ENCODE data around the gene GATA6. TPM values are rescaled to one million over a fixed set of nuclear protein-coding genes. Genes with fewer than 3 reads are reported as not detected.

The GATA6 gene
- polyA plus RNA-seq (ENCODE audit: insufficient read length in 10 of 10), result 1 to 10 TPM; 1.1 to 2.1 (median 1.4) TPM
- long read RNA-seq, donor 1, partial matches to known transcripts, result 0 of 1 reads
- long read RNA-seq, donor 1, other reads (novel, unspliced or antisense), result 0 of 1 reads
- long read RNA-seq, donor 2, result 0 reads
- long read RNA-seq, donor 3, result 0 reads
- long read RNA-seq, donor 4, result 0 reads
- long read RNA-seq, donor 5, result 0 reads
- long read RNA-seq, donor 6, result 0 reads
- long read RNA-seq, donor 7, partial matches to known transcripts, result 0 of 2 reads
- long read RNA-seq, donor 7, other reads (novel, unspliced or antisense), result 0 of 2 reads
- long read RNA-seq, donor 8, result 0 reads
- long read RNA-seq, donor 9, partial matches to known transcripts, result 0 of 2 reads
- long read RNA-seq, donor 9, other reads (novel, unspliced or antisense), result 0 of 2 reads

DNA sequence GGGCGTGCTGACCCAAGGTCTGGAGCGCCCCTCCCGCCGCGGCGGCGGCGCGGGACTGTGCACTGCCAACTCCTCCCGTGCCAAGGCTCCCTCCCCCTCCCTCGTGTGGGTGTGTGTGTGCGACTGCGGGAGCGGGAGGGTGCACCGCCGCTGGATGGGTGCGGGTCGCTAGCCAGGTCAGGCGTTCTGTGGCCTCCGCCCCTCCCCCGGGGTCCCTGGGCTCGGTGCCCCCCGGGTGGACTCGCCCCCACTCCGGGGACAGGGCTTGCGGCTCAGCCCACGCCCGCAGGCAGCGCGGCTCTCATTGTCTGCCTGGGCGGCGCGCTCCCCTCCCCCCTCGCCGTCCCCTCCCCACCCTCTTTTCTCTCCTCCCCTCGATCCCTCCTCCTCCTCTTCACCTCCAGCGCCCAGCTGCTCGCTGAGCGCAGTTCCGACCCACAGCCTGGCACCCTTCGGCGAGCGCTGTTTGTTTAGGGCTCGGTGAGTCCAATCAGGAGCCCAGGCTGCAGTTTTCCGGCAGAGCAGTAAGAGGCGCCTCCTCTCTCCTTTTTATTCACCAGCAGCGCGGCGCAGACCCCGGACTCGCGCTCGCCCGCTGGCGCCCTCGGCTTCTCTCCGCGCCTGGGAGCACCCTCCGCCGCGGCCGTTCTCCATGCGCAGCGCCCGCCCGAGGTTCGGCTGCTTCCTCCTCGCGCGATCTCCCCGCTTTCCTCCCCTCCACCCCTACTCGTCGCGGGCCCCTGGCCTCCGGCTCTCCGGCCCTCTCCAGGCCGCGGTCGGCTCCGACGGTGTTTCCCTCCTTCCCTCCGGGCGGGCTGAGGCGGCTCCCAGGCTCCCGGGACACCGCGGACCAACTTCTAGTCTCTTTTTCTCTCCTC is at the start of gene GATA6:
Gene GATA6, plus strand, starts transcription at position 579 of the 878 bp plus-strand sequence. CDS start 1,556 bp downstream, outside the sequence.
- DNase-seq, result peak; percentile 77 to 91 (median 77)

DNA sequence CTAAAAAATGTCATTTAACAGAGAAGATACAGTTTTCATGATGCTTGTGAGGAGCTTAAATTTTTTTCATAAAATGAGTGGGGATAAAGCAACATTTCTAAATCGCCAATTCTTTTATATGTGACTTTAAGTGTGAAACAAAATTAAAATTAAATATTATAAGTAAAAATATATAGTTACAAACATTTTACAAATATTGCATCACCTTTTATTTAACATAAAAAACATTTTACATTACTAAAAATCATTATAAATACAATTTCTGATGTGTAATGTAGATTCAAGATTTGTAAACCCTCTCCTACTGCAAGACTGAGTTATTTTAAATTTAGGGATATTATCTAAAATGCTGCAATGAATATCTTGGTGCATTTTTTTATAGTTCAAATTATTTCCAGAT is 44.4 kb upstream of the GATA6 start:
- DNase-seq, result no peak

DNA sequence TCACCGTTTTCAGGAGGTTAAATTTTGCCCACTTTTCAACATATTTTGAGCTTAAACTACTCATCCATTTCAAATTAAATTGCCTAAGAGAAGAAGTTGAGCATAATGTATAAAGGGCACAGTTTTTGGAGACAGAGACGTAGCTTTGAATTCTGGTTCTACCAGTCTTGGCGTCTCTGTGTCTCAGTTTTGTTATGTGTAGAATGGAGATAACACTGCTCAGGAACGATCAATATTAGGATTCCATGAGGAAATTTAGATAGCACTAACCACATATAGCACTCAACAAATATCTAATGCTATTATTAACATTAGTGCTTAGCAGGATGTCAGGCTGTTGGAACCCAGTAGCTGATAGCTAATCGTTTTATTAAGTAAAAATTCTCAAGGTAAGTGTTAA is 40.4 kb upstream of the GATA6 start:
- DNase-seq, result no peak

DNA sequence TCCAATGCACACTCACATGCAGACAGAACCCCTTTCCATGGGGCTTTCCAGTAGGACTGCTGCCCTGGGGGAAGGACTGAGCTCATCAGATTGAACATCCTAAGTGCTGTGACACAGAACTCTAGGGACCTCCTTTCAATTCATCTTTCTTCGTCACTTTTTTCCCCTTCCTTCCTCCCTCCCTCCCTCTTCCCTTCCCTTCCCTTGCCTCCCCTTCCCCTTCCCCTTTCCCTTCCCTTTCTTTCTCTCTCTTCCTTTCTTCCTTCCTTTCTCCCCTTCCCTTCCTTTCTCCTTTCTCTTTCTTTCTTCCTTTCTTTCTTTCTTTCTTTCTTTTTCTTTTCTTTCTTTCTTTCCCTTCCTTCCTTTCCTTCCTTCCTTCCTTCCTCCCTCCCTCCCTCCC is 39.6 kb upstream of the GATA6 start:
- DNase-seq, result no peak

DNA sequence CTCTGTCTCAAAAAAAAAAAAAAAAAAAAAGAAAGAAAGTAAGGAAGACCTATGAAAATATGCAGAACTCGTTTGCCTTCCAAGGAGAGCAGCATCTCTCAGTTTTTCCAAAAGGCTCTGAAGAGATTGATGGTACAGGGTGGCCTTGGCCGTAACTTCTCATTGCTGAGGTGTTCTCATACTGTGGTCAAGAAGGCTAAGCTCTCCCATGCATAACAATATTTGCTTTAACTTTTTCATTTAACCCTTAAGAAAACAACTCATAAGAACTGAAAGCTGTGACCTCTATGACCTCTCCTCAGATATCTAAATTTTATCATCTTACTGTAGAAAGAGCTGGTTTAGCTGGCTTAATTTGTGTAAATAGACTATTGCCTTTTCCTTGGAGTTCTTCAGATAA is 37.1 kb upstream of the GATA6 start:
- DNase-seq, result no peak

DNA sequence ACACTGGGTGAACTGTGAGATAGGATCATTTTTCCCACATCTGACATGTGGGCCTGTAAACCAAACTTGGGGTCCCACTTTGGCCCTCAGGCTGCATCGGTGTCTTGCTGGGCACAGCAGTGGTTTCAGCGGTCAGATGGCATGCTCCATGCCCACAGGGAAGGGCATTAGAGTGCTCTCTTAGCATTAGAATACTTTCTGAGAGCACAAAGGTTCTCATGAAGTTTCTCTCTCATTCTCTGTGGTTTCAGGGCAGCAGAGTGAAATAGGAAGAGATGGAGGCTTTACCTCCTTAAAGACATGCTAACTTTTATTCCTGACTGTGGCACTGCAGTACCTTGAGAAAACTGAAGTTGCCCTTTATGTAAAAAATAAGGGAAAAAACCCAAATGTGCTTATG is 36.6 kb upstream of the GATA6 start:
- DNase-seq, result no peak

DNA sequence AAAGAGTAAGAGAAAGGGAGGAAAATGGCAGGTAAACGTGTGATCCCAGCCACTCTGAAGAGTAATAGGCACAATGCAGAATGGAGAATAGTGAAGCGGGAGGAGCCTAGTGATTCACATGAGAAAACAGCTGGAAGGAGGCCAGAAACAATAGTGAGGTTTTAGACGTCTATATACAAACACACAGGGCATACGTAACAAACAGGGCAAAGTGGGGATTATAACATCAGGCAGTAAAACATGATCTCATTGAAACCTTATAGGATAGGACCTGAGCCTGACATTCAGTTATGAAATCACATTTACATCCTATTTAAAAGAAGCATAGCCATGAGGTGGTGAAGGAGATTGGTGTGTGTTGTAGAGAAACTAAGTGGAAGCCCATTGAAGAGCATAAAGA is 33.0 kb upstream of the GATA6 start:
- DNase-seq, result no peak

DNA sequence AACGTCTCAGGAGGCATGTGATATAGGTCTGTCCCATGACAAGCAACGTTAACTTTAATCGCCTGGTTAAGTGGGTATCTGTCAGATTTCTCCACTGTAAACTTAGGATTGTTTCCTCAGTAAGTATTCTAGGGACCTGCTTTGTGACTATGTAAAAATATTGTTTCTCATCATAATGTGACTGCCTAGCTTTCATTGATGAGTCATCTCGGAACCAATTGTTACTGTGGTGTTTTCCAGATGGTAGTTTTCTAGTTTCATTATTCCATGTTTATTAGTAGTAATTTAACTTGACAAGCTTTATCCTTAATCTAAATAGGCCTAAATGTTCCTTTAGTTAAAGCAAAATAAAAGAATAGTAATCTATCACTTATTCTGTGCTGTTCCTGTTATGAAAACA is 28.2 kb upstream of the GATA6 start:
- DNase-seq, result no peak

DNA sequence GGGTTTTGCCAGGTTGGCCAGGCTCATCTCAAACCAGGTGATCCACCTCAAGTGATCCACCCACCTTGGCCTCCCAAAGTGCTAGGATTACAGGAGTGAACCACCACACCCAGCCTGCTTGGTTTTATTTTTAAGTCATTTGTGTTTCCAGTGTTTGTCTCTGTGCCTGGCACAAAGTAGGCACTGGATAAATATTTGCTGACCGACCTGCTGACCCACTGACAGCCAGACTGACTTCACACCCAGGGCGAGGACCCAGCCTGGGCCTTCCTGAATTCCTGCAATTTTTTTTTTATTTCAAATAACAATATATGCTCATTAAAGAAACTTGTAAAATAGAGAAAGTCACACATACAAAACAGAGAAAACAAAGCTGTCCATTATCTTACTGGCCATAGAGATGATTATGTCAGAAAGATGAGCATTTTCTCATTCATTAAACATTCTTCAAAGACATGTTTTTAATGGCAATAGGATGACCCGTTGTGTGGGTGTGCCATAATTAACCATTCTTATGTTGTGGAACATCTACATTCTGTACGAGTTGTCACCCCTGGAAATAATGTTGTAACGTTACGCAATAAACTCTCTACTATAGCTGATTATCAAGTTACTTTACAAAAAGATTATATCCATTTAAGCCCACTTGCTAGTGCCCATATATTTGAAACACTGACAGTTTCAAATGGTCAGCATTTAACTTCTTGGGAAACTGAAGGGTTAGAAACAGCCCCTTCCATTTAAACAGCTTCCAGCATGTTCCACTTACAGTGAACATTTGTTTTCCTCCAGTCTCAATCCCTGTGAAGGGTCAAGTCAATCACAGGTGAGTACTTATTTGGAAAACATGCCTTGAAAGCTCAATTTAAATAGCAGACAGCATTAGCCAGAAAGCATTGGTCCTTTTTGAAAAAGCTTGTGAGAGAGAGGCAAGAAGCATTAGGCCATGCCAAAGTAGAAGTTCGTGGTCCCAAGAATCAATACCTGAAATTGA is 25.7 kb upstream of the GATA6 start:
- no peak for DNase-seq

DNA sequence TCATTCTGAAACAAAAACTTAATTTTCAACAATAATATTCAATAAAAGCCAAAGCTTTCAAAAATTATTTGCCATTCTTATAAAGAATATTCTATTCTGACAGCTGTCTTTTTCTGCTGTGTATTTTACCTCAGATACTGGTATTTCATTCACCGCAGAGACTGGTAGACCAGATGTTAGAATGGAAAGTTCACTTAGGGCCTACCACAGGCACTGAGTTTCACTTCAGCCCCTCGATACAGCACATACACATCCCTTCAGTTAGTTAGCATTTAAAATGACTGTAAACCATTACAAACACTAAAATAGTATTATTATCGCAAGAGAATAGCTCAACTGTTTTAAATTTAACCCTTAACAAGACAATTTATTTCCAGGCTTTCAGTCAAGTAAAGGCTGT is 24.2 kb upstream of the GATA6 start:
- DNase-seq, result no peak

DNA sequence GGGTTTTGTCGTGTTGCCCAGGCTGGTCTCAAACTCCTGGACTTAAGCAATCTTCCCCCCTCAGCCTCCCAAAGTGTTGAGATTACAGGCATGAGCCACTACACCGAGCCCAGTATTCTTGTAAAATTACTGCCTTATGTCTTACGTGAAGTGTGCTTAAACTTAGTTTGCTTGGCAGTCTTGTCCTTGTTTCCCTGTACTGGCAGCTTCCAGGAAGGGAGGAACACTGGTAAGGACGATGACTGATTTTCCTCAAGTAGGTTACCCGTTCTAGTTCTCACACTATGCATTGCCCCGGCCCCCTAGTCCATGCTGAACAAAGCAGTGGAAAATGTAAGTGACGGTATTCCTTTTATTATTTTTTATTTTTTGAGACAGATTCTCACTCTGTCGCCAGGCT is 19.7 kb upstream of the GATA6 start:
- DNase-seq, result no peak

DNA sequence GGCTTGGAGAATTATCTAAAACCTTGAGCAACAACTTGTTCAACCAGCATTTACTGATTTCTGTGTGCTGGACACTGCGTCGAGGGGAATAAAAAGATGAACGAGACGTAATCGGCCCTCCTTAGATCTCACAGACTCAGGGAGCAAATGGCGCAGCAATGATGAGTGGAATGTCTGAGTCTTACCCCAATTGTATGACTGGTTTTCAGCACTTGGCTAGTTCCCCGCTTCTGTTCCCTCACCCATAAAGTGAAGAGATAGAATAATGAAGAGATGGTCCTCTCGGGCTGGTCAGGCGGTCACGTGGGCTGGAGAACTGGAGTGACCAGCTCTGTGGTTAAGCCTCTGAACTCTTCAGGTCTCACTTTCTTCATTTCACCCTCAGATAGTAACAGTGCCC is 17.3 kb upstream of the GATA6 start:
- no peak for DNase-seq

DNA sequence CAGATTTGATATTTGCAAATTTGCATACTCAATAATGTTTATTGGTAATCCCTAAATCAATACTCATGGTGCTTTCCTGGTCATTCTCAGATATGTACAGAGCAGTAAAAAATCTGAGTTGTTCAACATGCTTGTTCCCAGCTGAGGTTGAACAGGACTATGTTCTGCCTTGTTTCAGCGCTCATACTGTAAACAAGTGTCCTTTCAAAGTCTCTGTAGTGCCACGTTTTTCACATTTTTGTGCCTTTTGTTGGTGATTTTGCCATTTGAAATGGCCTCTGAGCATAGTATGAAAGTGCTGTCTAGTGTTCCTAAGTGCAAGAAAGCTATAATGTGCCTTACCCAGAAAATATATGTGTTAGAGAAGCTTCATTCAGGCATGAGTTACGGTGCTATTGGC is 16.0 kb upstream of the GATA6 start:
- no peak for DNase-seq

DNA sequence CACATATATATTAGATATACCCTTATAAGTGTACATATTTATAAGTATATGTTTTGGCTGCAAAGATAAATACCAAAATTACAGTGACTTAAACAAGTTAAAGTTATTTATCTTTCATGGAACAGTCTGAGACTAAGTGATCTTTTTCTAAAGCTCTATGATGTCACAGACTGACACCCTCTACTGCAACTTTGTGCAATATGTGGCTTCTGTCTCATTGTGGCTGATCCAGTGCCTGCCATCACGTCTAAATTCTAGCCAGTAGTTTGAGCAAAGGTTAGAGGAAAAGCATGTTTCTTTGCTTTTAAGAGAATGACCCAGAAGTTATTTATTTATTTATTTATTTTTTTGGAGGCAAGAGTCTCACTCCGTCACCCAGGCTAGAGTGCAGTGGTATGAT is 13.8 kb upstream of the GATA6 start:
- DNase-seq, result no peak

DNA sequence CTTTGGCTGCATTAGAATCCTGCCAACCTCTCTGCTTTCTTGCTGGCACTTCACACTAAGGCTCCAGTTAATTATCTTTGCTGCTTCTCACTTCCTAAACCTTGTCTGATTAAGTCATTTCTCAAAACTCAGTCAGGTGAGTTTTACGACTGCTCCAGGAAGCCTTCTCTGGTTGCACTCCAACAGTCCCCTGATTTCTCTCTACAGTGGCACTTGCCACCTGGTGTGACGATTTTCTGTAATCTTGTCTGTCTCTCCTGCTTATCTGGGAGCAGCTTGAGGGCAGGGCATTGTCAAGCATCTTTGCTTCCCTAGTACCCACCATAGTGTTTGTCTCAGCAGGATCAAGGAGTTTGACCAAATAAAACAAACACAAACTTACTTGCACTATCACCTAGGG is 10.4 kb upstream of the GATA6 start:
- no peak for DNase-seq

DNA sequence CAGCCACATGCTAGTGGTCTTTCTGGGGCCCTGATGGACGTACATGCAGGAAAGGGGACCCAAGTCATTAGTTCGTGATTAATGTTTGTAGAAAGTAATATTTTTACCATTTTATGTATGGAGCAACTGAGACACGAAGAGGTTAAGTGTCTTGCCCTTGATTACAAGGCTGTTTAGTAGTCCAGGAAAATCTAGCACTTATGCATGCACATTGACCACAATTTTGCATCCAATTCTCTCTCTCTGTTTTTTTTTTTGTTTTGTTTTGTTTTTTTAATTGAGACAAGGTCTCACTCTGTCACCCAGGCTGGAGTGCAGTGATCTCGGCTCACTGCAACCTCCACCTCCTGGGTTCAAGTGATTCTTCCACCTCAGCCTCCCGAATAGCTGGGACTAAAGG is 8.3 kb upstream of the GATA6 start:
- no peak for DNase-seq

DNA sequence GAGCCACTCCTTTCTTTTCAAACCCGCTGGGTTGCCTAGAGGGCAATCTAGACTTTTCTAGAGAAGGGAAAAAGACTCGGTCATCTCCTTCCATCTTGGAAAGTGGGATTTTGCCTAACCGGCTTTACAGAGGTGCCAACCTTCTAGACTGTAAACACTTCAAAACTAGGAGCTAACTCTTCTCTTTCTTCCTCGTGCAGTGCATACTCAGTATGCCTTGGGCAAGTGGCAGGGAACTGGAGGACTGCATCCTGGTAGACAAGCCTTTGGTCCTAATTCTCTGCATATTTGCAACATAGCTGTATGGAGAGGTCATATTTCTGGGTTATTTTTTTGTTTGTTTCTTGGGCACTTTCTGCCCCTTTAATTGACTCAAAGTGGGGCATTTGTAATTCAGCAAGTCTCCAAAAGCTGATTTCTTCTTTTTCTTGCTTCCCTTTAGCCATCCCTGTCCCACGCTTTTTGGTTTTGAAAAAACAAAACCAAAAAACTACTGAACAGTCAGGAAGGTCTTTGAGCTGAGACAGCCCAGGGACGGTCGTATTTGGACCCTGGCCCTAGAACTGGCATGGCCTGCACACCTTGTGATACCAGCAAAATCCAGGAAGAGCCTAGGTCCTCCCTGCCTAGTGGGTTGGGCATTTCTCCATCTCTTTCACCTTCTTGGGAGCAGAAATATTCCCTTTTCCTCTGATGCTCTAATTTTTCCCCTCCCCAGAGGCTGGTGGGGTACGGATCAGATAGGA is 5.8 kb upstream of the GATA6 start:
- no peak for DNase-seq

DNA sequence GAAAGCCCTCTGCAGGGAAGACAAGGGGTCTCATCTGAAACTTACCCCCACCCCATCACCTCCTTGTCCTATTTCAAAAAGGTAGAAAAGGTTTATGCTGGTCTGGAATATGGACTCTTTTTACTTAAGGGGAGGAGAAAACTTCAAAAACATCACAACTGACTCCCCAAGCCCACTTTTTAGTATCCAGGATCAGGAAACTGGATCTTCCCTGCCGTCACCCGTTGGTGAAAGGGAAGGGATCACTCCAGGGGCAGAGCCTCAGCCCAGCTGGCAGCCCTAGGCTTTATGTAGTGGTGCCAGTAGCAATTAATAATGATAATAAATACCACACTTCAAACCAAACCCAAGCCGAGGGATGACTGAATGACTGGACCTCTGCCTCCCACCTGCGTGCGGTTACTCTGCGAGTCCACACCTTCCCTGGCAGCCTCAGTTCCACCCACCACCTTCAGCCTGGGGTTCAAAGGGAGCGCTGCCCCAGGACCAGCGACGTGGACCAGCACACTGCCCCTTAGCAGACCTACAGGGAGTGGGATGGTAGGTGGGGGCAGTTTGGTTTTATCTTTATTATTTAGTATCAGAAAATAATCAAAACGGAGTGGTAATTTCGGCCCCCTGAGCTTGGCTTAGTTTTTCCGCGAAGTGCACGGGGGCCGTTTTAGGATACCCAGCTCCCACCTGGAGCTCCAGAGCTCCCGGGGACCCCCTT is 4.9 kb upstream of the GATA6 start:
- peak in 1 of 3 donors; percentile 12 for DNase-seq

DNA sequence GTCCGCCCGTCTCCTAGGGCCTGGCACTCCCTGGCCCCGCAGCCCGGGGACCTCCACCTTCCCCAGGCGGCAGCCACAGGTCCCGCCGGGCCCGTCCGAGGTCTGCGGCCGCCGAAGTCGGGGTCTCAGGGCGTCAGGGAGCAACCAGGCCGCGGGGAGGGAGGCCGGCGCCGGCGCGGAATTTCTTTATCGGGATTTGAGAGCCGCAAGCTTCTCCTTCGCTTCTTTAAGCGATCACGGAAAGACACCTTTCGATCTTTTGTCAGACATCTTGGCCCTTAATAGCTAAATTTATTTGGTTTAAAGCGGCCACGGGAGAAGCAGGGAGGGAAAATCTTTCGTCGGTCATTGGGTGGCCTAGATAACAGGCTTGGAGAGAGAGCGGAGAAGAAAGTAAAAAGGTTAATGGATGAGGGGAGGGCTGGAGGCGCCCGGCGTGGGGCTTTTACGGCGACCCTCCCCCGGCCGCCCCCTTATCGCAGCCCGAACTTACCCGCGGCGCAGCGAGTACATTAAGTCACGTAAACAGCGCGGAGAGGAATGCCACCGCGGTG is 4.3 kb upstream of the GATA6 start:
- peak in 1 of 3 donors; percentile 45 for DNase-seq

DNA sequence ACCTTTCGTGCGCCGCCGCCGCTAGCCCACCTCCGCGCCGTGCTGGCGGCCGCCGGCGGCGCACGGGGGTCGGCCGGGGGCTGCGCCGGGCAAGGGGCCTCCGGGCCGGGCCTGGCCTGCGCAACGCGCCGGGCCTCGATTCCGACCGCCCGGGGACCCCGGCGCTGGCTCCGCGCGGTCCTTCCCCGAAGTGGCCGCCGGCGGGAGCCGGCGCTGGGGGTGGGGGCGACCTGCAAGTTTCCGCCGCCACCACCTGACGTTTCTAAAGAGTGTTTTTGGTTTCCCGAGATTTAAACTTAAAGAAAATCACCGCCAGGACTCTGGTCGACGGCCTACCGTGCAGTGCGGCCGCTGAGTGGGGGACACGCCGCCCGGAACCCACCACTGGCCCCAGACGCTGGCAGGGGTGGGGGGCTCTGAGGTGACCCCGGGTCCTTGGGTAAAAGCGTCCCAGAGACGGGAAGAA is 3.8 kb upstream of the GATA6 start:
- DNase-seq, result no peak
